Endometrial microvascular endothelial cells (primary cell): Measurements from ENCODE around the gene OR10A3. TPM values are rescaled to one million over a fixed set of nuclear protein-coding genes. Genes with fewer than 3 reads are reported as not detected.

Experiments used
- in situ Hi-C: cut with HindIII; loops from 2 replicates; pipeline ENCODE4 v1.10.0; 2017; ENCODE audit warnings: low sequenced_read_pairs, low pct_unique_long_range_greater_than_20kb; ENCODE audit errors: inconsistent ontology term
- total RNA-seq: library from RNA; depleted of rRNA; stranded (reverse); fragments of >200 nt; gene quantifications from one replicate; pipeline ENCODE4 v1.2.3, GENCODE V29; 2015; ENCODE audit errors: inconsistent ontology term

OR10A3 gene
- total RNA-seq, 1 donor from 2014 or later: not detected

DNA sequence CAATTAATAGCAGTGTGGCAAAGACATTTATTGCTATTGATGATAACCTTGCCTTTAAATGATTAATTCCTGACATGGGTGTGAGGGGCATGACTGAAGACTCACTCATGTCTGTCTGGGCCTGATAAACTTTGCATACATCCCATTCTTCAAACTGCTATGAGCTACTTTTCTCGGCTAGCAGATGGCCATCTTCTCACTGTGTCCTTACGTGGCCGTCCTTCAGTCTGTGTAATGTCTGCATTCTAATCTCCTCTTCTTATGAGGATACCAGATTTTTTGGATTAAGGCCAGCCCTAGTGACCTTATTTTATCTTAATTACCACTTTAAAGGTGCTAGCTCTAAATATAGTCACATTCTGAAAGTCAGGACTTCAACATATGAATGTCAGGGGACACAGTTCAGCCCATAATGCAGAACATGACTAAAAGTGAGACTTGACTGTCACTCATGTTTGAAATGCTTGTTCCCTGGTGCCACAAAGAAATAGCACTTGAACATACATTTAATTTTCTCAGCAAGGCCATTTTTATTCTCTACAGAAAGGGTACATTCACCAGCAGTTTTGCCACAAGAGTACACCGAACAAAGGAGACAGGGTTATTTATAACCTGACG is 42.7 kb downstream of the OR10A3 start:
- in situ Hi-C loops: loop anchor here (25.0 kb wide), 1 partner anchor 89 kb away; the partner anchor contains the start of gene EIF3F

DNA sequence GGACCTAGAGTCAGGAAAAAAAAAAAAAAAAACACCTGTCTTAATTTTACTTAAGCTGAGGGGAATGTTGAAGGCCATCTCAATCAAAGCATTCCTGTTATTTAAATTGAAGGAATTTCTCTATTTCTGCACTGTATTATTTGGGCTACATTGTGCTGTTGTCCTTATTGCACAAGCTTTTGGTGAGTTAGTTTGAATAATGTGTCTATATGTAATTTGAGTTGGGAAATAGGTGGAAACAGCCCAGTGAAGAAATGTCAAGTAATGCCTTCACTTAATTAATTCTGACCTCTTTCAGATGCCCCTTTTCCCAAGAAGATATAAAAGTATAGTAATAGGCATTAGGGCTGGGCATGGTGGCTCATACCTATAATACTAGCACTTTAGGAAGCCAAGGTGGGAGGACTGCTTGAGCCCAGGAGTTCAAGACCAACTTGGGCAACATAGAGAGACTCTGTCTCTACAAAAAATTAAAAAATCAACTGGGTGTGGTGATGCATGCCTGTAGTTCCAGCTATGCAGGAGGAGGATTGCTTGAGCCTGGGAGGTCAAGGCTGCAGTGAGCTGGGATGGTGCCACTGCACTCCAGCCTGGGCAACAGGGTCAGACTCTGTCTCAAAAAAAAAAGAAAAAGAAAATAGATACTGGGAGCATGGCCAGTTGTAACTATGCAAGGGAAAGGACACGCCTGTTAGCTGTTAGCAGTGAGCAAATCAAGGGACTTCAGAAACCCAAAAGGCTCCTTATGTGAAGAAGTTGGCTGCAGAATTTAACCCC is 45.3 kb downstream of the OR10A3 start:
- in situ Hi-C loops: loop anchor here (25.0 kb wide), 1 partner anchor 91 kb away; the partner anchor contains the start of gene EIF3F

DNA sequence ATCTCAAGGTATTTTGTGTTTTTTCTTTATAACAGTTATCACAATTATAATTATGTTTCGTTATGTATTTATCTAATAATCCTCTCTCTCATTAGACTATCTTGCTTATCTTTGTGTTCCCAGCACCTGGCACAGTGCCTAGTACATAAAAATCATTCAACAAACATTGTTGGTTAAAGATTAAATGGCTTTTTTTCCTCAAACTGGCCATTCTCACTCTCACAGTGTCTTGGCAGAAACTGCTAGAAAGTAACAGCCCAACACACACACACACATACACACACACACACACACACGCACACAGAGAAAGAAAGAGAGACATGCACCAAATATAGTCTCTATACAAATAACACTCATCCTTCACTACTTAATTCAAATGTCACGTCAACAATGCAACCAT is 47.3 kb downstream of the OR10A3 start:
- in situ Hi-C loops: loop anchor here (25.0 kb wide), 1 partner anchor 93 kb away; the partner anchor contains the start of gene EIF3F

DNA sequence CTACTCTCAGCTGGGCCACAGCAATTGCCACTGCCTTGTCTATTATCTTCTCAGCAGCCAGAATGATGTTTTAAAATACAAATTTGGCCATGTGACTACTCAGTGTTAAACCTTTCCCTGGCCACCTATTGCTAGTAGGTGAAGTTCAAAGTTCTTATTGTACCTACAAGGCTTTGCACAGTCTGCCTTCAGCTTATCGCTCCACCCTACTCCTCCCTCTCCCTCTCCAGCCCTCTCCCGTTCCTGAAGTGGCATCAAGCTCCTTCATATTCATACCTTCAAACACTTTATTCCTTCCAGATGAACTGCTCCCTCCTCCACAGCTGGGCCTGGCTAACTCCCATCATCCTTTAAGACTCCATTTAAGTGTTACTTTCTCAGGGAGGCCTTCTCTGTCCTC is 47.7 kb downstream of the OR10A3 start:
- in situ Hi-C loops: loop anchor here (25.0 kb wide), 1 partner anchor 94 kb away; the partner anchor contains the start of gene EIF3F

DNA sequence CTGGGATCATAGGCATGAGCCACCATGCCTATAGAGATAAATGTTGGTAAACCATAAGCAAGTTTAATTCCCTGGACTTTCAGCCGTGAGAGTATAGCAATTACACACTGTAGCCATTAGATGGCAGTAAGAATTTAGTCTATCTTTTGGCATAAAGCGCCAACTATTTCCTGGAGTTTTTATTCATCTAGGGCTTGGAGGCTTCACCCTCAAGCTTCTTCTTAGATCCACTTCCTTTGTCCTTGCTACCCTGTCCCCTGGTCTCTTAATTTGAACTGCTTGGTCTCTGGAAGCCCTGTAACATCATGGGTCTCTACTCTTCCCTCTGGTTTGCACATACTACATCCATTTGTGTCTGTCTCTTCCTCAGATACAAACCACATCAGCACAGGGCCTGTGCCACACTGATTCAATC is 48.7 kb downstream of the OR10A3 start:
- in situ Hi-C loops: loop anchor here (25.0 kb wide), 1 partner anchor 94 kb away; the partner anchor contains the start of gene EIF3F

DNA sequence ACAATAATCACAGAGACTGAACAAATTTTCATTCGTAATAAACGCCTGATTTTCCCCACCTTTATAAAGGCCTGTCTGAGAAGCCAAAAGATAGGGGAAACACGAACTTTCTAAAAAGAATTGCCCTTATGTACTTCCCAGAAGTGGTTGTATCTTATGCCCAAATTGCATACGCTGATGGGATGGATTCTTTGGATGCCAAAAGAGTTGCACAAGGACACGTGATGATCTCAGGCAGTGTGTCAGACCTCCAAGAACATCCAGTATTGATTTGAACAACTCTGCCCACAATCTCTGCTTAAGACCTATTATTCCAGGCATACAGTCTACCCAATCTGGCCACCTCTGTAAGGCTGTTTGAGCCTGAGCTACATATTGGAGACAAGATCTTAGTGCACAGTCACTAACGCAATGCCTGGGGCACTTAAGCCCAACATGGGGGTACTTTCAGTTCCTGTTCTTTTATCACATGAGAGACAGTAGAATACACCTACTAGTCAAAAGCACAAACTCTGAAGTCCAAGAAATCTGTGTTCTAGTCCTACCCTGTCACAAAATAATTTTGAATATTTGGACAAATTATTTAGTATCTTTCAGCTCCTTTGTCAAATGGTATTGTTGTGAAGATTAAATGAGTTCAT is 49.3 kb downstream of the OR10A3 start:
- in situ Hi-C loops: loop anchor here (25.0 kb wide), 1 partner anchor 95 kb away; the partner anchor contains the start of gene EIF3F

DNA sequence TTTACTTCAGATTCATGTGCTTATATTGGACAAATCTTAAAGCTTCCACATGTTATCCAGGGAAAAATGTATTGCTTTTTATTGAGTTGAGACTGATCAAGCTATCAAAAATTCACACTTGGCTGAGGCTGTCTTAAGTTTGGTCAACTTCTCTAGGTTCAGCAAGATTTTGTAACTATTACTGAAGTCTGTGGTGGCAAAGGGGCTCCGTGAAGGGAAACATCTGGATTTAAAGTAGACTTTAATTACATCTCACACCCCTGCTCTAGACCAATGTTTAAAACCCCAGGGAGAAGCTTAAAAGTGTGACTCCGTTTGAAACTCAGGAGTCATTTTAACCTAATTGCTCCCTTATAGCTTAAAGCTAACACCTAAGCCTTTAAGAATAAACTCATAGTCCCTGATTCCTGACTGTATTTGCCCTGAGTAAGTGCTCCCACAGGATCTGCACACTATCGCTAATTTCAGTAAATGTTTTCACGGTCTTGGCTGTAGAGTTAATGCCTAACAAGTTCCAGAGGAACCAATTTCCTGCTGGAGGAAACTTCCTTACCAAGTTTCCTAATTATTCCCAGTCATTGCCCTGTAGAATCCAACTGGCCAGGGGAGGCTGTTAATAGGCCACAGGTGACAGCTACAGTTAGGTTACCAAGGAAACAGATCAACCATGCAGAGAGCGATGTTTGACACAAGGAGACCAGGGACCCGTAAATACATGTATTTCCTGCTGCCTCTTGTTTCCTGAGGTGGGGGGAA is 50.9 kb downstream of the OR10A3 start:
- in situ Hi-C loops: loop anchor here (25.0 kb wide), 1 partner anchor 97 kb away; the partner anchor contains the start of gene EIF3F

DNA sequence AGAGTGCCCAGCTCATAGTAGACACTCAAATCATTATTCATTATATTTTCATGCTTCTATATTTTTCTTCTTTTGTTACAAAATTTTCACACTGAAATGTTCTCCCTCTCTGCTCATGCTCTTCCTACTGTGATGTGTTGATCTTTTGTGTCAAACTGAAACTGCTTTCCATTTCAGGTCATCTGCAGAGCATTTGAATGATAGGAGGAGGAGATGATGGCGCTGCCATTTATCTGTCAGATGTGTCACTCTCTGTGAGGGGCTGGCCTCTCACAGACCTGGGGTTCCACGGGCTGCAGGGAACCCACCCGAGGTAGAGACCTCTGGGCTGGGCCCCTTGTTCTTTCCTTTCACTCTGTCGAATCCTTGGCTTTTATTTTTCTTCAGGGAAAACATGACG is 51.5 kb downstream of the OR10A3 start:
- in situ Hi-C loops: loop anchor here (25.0 kb wide), 1 partner anchor 97 kb away; the partner anchor contains the start of gene EIF3F

Other genes starting within 250 kb of the OR10A3 start
- gene OVCH2, start 235.2 kb downstream of the OR10A3 start, total RNA-seq: not detected
- gene OR5P2, start 144.8 kb downstream of the OR10A3 start, total RNA-seq: not detected
- gene OR5P3, start 110.9 kb downstream of the OR10A3 start, total RNA-seq: not detected
- not detected for gene OR10A6, start 10.4 kb downstream of the OR10A3 start, total RNA-seq
- not detected for gene NLRP10, start 23.7 kb upstream of the OR10A3 start, total RNA-seq
- 238 TPM for gene EIF3F, start 45.6 kb upstream of the OR10A3 start, total RNA-seq
- 0.37 TPM for gene TUB, start 139.5 kb upstream of the OR10A3 start, total RNA-seq
- not detected for gene RIC3, start 227.3 kb upstream of the OR10A3 start, total RNA-seq